ENCODE measurements around the gene N4BP2L2. TPM values are rescaled to one million over a fixed set of nuclear protein-coding genes. Genes with fewer than 3 reads are reported as not detected.

Gene N4BP2L2
- total RNA-seq, 4 donors from 2014 or later = 159 to 263 (median 205) TPM

GRCh38 chr13:32438871-32439270 lies 99.7 kb downstream of the N4BP2L2 start:
- Histone ChIP-seq H3K27ac (no peak overlapping the region), H3K9me3 (no peaks in the 10 kb centered on the region), H3K4me3 (no peak overlapping the region), H3K36me3 (no peaks in the 10 kb centered on the region), H3K4me1 (no peaks in the 10 kb centered on the region), H3K27me3 (no peaks in the 10 kb centered on the region)
- TF ChIP-seq CTCF (IDR thresholded peaks at IDR 0.05) (no peak), POLR2A (IDR thresholded peaks at IDR 0.05) (no peak)
- DNase-seq = no peak

DNA sequence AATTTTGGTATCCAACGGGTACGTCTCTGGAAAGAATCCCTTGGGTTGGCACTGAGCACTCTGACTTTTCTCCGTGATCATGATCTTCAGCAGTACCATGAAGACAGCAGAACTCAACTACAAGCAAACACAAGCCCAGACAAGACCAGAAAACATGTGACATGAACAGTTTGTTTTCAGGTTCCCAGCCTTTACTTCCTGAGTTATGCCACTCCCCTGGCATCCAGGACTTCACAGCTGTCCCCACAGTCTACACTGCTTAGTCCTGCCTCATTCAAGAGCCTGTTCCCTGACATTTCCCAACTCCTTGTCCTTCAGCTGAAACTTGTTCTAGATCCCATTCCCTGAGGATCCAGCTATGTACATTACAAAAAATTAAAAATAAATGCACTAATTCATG lies 105.7 kb downstream of the N4BP2L2 start:
- no peak for DNase-seq

GRCh38 chr13:32431361-32431760 lies 107.2 kb downstream of the N4BP2L2 start:
- no peak for DNase-seq
- Histone ChIP-seq H3K4me1 (peaks cover 0 to 7% (median 0%) of the 10 kb centered on the region in 4 donors), H3K36me3 (no peaks in the 10 kb centered on the region), H3K27ac (no peak overlapping the region), H3K9me3 (no peaks in the 10 kb centered on the region), H3K27me3 (no peaks in the 10 kb centered on the region), H3K4me3 (no peak overlapping the region)
- TF ChIP-seq CTCF (IDR thresholded peaks at IDR 0.05) (no peak), POLR2A (IDR thresholded peaks at IDR 0.05) (no peak)

More for the DNA sequence above, 105.7 kb downstream of the N4BP2L2 start:
- H3K27me3 ChIP-seq = no peaks in the 10 kb centered on the region
- H3K27ac ChIP-seq = no peak overlapping the region
- peaks cover 0 to 7% (median 0%) of the 10 kb centered on the region in 4 donors for H3K4me1 ChIP-seq
- H3K4me3 ChIP-seq = no peak overlapping the region
- no peaks in the 10 kb centered on the region for H3K9me3 ChIP-seq
- TF ChIP-seq POLR2A (IDR thresholded peaks at IDR 0.05) = no peak
- TF ChIP-seq CTCF (IDR thresholded peaks at IDR 0.05) = no peak
- H3K36me3 ChIP-seq = no peaks in the 10 kb centered on the region

GRCh38 chr13:32430018-32430747 lies 108.4 kb downstream of the N4BP2L2 start:
- Histone ChIP-seq H3K36me3 (no peaks in the 10 kb centered on the region), H3K9me3 (no peaks in the 10 kb centered on the region), H3K4me1 (peaks cover 0 to 10% (median 5%) of the 10 kb centered on the region in 4 donors), H3K4me3 (no peak overlapping the region), H3K27me3 (no peaks in the 10 kb centered on the region), H3K27ac (no peak overlapping the region)
- TF ChIP-seq CTCF (IDR thresholded peaks at IDR 0.05) (no peak), POLR2A (IDR thresholded peaks at IDR 0.05) (no peak)
- no peak for DNase-seq

- no peaks in the 10 kb centered on the region for H3K36me3 ChIP-seq
- no peaks in the 10 kb centered on the region for H3K9me3 ChIP-seq
- no peak overlapping the region for H3K4me3 ChIP-seq
- no peak for DNase-seq
- H3K4me1 ChIP-seq = peaks cover 0 to 10% (median 6%) of the 10 kb centered on the region in 4 donors
- no peaks in the 10 kb centered on the region for H3K27me3 ChIP-seq
- TF ChIP-seq POLR2A (IDR thresholded peaks at IDR 0.05) = no peak
- TF ChIP-seq CTCF (IDR thresholded peaks at IDR 0.05) = no peak
- peak overlapping the region in 3 of 4 donors; percentile 90 to 95 (median 92) for H3K27ac ChIP-seq
Measured at GRCh38 chr13:32429433-32429909, 109.1 kb downstream of the N4BP2L2 start.
